Rectal smooth muscle tissue (tissue), 1 donor: ENCODE measurements around the gene THADA.

Experiments
- H3K27ac ChIP-seq: one replicate; pipeline ENCODE4 v1.7.0; 2013; ENCODE audit warnings: low read depth, low read length, inconsistent platforms
- H3K27me3 ChIP-seq: one replicate; pipeline ENCODE4 v1.7.0; 2013; ENCODE audit warnings: low read length; ENCODE audit not compliant: control insufficient read depth, insufficient read depth
- H3K36me3 ChIP-seq: one replicate; pipeline ENCODE4 v1.7.0; 2013; ENCODE audit warnings: low read length; ENCODE audit not compliant: control insufficient read depth, insufficient read depth
- H3K4me1 ChIP-seq: one replicate; pipeline ENCODE4 v1.7.0; 2013; ENCODE audit warnings: low read length; ENCODE audit not compliant: control insufficient read depth, insufficient read depth
- H3K4me3 ChIP-seq: one replicate; pipeline ENCODE4 v1.7.0; 2013; ENCODE audit warnings: low read length
- H3K9ac ChIP-seq: one replicate; pipeline ENCODE4 v1.7.0; 2013; ENCODE audit warnings: low read length

THADA gene

GRCh38 chr2:43462866-43463641, 132.8 kb downstream of the THADA start:
- H3K27me3 ChIP-seq = no peaks in the 10 kb centered on the region
- no peak overlapping the region for H3K4me3 ChIP-seq
- peaks cover 42% of the 10 kb centered on the region for H3K4me1 ChIP-seq
- no peaks in the 10 kb centered on the region for H3K36me3 ChIP-seq
- no peak overlapping the region for H3K9ac ChIP-seq
- H3K27ac ChIP-seq = peak overlapping the region; percentile 60

DNA sequence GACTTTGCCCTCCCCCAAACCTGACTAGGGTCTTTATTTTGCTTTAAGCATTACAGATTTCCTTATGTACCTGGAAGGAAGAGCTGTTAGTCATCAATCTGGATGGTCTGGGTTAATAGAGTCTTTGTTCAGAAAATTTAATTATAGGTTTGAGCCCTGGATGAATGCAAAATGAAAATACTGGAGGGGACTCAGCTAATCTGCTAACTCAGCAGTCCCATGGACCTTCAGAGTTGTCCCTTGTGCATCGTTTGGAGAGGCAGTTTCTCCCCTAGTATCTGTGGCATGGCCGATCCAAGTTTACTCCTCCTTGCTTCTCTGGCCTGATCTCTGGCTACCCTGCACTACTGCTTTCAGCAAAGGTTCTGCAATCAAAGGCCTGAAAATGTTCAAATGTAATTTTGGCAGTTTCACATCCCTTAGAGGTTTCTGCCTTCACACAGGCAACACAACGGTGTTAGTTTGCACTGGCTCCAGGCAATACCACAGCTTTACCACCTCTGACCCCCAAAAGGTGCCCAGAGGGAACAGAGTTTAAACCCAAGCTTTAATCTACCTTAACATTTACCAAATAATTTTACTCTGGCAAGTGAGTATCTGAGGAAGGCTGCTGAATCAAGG, 134.3 kb downstream of the THADA start:
- peak overlapping the region; percentile 27 for H3K27ac ChIP-seq

GRCh38 chr2:43460611-43461365, 135.1 kb downstream of the THADA start:
- Histone ChIP-seq H3K36me3 (no peaks in the 10 kb centered on the region), H3K4me1 (peaks cover 48% of the 10 kb centered on the region), H3K27me3 (no peaks in the 10 kb centered on the region), H3K4me3 (no peak overlapping the region), H3K9ac (no peak overlapping the region), H3K27ac (peak overlapping the region; percentile 38)

More for the DNA sequence above, 134.3 kb downstream of the THADA start:
- Histone ChIP-seq H3K36me3 (no peaks in the 10 kb centered on the region), H3K9ac (no peak overlapping the region), H3K27me3 (no peaks in the 10 kb centered on the region), H3K4me1 (peaks cover 47% of the 10 kb centered on the region), H3K4me3 (no peak overlapping the region)

- Histone ChIP-seq H3K4me3 (no peak overlapping the region), H3K36me3 (no peaks in the 10 kb centered on the region), H3K4me1 (peaks cover 51% of the 10 kb centered on the region), H3K9ac (no peak overlapping the region), H3K27ac (no peak overlapping the region), H3K27me3 (no peaks in the 10 kb centered on the region)
These were observed 135.7 kb downstream of the THADA start for GRCh38 chr2:43460174-43460546.

GRCh38 chr2:43459446-43460173, 136.2 kb downstream of the THADA start:
- Histone ChIP-seq H3K9ac (no peak overlapping the region), H3K4me3 (no peak overlapping the region), H3K27ac (peak overlapping the region; percentile 37), H3K27me3 (no peaks in the 10 kb centered on the region), H3K4me1 (peaks cover 51% of the 10 kb centered on the region), H3K36me3 (no peaks in the 10 kb centered on the region)

DNA sequence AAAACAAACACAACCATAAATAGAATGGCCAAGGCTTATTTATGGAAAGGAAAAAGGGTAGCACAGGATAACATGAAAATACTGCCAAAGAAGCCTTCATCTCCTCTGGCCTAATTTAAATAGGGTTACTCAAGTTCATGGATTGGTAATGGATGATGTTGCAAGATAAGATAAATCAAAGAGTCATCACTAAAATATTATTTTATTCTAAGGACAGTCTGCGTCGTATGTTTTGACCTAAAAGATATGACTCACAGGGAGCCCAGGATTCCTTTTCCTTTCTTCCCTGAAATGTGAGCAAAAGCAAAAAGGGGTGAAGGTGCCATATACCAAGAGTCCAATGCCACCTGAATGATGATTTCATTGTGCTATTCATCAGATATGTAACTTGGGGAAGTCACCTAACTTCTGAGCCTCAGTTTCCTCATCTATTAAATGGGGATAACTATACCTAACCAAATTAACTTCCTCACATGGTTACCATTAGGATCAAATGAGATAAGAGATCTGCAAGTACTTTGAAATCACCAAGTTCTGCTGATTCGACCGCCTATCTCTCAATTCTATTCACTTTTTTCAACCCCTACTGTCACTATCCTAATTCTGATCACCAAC, 137.7 kb downstream of the THADA start:
- H3K27me3 ChIP-seq = no peaks in the 10 kb centered on the region
- H3K4me3 ChIP-seq = no peak overlapping the region
- no peak overlapping the region for H3K27ac ChIP-seq
- peaks cover 44% of the 10 kb centered on the region for H3K4me1 ChIP-seq
- no peaks in the 10 kb centered on the region for H3K36me3 ChIP-seq
- no peak overlapping the region for H3K9ac ChIP-seq

- no peak overlapping the region for H3K4me3 ChIP-seq
- H3K36me3 ChIP-seq = no peaks in the 10 kb centered on the region
- no peaks in the 10 kb centered on the region for H3K27me3 ChIP-seq
- H3K27ac ChIP-seq = no peak overlapping the region
- peaks cover 28% of the 10 kb centered on the region for H3K4me1 ChIP-seq
- H3K9ac ChIP-seq = no peak overlapping the region
These were observed 139.9 kb downstream of the THADA start for GRCh38 chr2:43455731-43456642.

DNA sequence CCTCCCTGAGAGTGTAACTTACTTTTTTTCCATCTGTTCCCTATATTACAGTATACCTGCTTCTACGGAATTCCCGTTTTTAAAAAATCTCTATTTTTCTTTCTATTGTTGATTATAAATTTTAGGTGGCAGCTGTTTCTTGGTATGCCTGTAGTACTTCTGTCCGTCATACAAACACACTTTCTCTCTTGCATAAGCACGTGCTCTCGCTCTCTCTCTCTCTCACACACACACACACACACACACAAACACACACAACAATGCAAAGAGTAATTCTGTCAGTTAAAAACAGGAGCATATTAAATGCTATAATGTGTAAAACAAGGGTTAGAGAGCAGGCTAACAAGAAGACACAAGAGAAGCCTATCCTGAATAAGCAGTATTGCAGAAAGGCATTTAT, 140.5 kb downstream of the THADA start:
- Histone ChIP-seq H3K4me1 (peaks cover 25% of the 10 kb centered on the region), H3K27me3 (no peaks in the 10 kb centered on the region), H3K36me3 (no peaks in the 10 kb centered on the region), H3K9ac (no peak overlapping the region), H3K4me3 (no peak overlapping the region), H3K27ac (no peak overlapping the region)

GRCh38 chr2:43454791-43455190, 141.0 kb downstream of the THADA start:
- Histone ChIP-seq H3K36me3 (no peaks in the 10 kb centered on the region), H3K9ac (no peak overlapping the region), H3K27ac (no peak overlapping the region), H3K4me3 (no peak overlapping the region), H3K27me3 (no peaks in the 10 kb centered on the region), H3K4me1 (peaks cover 23% of the 10 kb centered on the region)

- H3K27ac ChIP-seq = no peak overlapping the region
- no peak overlapping the region for H3K9ac ChIP-seq
- H3K4me1 ChIP-seq = peaks cover 16% of the 10 kb centered on the region
- no peaks in the 10 kb centered on the region for H3K36me3 ChIP-seq
- no peaks in the 10 kb centered on the region for H3K27me3 ChIP-seq
- H3K4me3 ChIP-seq = no peak overlapping the region
These were observed 142.4 kb downstream of the THADA start for GRCh38 chr2:43453179-43454170.
